ENCODE results near the gene PLA2G2C.
A peak's percentile ranks its signal among the peaks of the same experiment; 100 is the strongest.

The PLA2G2C gene

DNA sequence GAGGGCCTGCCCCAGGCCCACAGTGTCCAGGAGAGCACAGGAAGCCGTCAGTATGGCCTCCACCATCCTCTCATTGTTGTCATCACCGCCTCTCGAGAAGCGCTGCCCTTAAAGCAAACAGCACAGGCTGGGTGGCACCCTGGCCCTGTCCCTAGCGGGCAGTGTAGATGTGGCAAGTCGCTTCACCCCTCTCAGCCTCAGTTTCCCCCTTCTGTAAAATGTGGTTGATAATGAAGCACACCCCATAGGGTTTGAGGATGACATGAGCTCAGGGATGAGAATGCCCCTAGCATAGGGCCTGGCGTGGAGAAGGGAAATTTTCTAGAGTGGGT, 33.8 kb downstream of the PLA2G2C start:
- DNase-seq (ENCODE audit: low read depth) = no peak

DNA sequence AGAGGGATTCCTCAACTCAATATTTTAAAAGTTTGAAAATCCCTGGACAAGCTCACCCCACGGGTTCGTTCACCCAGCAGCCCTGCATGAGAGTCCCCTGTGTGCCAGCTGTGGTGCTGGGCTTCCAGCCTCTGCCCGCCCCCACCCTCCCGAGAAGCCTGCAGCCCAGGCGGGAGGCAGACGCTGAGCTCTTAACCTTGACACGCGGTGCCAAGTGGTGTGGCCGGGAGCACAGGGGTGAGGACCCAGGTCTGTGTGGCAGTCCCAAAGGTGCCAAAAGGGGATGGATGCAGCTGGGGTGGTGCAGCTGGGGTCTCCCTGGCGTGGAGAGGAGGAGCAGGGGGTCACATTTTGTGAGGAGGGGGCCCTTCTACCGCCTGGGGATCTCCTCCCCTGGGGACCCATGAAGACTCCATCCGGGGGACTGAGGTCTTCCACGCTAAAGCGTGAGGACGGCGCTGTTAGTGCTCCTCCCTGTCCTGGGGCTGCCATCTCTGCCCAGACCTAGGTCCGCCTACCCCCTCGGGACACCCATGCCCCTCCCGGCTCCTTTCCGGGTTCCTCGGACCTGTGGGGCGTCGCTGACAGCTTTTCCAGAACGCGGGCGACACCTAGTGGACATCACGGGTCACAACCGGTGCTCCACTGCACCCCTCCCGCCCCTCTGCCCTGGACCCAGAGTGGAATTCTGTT, 34.3 kb downstream of the PLA2G2C start:
- peak; percentile 57 for DNase-seq (ENCODE audit: low read depth)

DNA sequence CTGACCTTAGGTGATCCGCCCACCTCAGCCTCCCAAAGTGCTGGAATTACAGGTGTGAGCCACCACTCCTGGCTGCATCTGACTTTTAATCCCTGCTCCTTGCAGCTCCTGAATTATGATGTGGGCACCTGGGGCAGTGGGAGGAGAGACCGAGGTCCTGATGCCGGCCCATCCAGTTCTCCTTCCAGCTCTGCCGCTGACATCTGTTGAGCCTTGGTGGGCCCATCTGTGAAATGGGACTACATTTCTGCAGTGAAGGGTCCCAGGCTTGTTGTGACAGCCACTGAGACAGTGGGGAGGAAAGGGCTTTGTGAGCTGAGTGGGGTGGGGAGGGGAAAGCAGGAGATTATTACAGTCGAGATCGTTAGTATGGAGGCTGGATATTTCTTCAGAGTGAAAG, 35.3 kb downstream of the PLA2G2C start:
- no peak for DNase-seq (ENCODE audit: low read depth)

DNA sequence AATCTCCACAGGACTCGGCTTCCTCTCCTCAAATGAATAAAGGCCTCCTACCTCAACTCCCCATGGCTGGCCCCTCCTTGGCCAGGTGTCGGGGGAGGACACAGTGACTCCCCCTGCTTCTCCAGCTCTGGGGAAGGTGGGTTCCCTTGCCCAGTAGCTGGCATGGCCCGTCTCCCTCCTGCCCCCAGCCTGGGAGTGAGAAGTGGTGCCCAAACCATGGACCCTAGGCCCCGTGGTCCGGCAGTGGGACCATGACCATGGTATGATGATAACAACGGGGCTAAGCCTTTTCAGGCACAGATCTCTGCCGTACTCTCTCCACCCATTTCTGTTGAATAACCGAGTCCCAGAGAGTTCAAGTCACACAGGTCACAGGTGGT, 36.0 kb downstream of the PLA2G2C start:
- no peak for DNase-seq (ENCODE audit: low read depth)

DNA sequence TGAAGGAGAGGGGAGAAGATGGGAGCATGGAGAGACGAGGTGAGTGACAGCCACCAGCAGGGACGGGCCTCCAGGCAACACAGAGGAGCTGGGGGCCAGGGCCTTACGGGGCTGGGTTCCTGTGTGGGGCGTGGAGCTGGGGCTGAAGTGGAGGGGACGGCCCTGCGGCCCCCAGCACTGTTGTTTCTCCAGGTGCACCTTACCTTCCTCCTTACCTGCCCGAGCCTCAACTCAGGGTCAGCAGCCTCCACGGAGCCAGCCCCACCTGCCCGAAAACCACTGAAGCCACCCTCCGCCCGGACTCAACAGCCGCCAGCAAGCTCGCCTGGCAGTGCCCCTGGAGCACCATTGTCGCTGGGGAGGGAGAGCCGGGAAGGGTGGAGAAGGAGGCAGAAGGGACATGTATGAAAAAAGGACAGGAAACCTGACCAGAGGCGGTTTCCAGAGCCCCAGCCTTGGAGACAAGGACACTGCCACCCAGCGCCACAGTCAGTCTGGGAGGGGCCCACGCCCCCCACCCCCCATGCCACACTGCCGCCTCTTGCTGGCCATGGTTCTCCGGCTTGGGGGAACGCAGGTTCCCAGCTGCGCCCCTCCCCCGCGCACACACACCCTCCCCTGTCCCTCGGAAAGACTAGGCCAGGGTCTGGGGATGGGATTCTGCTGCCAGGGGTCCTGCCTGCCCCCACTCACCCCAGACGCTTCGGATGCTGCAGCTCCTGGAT, 36.6 kb downstream of the PLA2G2C start:
- no peak for DNase-seq (ENCODE audit: low read depth)

DNA sequence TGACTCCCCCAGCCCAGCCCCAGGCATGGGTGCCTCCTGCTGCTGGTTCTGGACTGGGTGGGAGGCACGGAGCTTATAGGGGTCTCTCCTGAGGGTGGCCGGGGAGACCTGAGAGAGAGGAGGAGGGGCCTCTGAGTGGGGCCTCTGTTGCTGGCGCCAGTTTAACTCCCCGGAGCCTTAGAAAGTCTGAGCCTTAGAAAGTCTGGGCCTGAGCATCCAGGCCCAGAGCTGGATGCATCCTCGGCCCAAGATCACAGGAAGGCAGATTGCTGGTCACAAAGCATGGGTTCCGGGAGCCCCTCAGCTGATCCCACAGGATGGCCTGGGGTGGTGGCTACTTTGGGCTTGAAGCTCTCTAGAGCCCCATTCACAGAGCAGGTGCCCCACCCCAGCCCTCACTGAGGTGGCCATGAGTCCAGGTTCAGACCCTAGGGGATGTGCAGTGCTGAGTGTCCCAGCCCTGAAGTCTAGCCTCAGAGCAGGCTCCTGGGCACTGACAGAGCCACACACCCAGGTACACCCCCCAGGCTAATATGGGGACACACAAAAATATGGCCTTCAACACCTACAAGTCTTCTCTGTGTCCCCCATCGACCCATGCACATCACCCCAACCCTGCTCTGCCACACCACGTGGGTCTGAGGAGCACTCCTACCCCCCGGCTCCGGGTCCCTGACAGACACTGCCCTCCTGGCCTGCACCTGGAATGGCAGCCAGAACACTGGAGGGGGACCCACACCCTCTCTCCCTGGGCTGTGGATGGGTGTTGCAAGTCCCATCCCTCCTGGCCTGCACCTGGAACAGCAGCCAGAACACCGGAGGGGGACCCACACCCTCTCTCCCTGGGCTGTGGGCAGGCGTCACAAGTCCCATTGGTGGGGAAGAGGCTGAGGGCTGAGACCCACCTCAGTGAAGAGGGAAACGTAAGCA, 37.5 kb downstream of the PLA2G2C start:
- DNase-seq (ENCODE audit: low read depth) = no peak

DNA sequence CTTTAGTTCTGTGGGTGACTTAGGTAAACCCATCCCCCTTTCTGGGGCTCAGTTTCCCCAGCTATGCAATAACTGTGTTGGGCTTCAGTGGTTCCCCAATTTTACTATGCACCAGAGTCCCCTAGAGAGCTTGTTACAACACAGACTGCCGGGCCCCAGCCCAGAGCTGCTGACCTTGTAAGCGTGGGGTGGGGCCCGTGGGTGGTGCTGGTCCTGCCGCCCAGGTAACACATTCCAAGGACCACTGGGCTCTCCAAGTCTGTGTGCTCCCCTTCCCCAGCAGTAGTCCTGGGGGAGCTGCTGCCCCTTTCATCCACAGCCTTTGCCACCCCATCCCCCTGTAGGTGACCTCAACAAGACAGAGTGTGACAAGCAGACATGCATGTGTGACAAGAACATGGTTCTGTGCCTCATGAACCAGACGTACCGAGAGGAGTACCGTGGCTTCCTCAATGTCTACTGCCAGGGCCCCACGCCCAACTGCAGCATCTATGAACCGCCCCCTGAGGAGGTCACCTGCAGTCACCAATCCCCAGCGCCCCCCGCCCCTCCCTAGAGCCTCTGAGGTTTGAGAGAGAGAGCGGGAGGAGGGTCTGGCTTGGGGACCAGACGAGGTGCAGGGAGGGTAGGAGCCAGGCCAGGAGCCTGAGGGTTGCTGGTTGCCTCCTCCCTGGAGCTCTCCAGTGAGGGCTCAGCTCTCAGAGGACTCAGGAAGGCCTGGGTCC, 38.3 kb downstream of the PLA2G2C start:
- DNase-seq (ENCODE audit: low read depth) = no peak

DNA sequence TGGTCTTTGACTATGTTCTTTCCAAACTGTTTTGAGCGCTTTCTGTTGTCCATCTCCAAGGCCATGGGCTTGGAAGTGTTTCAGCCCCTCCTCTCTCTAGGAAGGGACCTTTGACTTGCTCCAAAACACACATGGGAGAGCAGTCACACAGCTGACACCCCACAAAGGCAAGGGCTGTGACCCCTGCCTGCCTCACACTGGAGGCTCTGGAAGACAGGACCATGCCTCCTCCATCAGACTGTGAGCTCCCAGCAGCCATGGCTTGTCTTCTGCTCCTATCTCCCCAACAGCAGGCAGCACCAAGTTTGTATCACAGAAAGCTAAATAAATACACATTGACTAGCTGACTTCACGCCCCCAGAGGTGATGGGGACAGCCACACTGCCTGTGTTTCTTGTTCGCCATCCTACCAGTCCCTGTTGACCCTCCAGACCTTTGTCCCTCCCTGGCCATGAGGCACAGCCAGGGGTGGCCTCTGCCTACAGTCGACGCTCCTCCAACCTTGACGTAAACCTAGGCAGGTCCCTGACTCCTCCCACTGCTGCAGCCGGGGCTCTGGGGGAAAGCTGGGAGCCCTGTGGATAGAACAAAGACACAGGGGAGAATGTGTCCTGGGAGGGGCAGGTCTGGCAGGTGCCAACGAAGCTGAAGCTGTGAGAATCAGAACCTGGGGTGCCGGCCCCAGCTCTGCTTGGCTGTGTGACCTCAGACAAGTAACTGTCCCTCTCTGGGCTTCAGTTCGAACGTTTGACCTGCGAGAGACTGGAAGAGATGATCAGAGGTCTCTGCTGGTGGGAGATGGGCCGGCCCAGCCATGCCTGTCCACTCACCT, 42.4 kb downstream of the PLA2G2C start:
- DNase-seq (ENCODE audit: low read depth) = no peak

DNA sequence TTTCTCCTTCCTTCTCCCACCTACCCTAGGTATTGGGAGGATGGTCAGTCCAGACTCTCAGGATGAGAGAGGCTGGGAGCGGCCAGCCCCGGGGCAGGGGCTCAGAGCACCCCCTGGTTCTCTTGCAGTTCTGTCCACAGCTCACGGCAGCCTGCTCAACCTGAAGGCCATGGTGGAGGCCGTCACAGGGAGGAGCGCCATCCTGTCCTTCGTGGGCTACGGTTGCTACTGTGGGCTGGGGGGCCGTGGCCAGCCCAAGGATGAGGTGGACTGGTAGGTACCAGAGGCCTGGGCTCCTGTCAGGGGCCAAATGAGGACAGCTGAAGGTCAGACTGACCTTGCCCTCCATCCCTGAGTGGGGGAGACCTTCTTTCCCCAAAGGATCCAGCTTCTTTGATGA, 43.0 kb downstream of the PLA2G2C start:
- no peak for DNase-seq (ENCODE audit: low read depth)

DNA sequence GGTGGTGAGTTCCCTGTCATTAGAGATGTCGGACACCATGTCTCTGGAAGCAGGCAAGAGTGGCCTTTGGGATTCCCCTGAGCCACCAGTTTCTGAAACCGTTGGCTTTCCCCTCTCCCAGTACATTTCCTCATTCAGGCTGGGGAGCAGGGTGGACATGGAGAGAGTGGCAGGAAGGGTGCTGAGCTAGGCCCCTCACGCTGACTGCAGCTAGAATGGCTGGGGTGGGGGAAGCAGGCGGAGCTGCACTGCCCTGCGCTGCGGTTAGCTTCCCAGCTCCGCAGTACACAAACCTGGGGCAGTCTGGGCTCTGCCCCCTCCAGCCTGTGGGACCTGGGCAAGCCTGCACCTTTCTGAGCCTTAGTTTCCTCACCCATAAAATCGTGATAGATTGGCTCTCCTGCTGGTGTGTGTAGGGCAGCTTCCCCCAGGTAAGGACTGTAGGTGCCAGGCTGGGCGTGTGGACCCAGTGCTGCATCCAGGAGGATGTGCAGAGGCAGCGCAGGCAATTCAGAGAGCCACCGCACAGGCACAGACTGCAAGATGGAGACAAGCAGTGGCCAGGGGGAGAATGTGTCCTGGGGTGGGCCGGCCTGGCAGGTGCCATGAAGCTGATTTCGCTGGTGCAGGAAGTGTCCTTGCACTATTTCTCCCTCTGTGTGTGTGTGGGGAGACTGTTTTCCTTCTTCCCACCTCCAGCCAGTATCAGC, 44.2 kb downstream of the PLA2G2C start:
- no peak for DNase-seq (ENCODE audit: low read depth)

DNA sequence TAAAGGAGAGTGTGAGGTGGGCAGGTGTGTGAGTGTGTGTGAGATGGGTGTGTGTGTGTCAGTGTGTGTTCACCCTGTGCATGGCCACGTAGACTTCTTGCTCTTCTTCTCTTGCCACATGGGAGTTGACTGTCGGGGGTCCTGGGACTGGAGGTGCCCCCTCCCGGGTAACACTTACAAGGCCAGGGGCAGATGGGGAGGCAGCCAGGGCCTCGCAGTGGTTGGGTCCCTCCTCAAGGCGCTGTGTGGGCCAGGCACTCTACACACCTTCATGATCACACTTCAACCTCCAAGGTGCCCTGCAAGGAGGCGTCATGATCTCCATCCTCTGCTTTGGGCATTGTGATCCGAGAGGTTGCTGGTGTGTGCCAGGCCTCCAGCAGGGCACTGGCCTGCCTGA, 44.9 kb downstream of the PLA2G2C start:
- DNase-seq (ENCODE audit: low read depth) = no peak

DNA sequence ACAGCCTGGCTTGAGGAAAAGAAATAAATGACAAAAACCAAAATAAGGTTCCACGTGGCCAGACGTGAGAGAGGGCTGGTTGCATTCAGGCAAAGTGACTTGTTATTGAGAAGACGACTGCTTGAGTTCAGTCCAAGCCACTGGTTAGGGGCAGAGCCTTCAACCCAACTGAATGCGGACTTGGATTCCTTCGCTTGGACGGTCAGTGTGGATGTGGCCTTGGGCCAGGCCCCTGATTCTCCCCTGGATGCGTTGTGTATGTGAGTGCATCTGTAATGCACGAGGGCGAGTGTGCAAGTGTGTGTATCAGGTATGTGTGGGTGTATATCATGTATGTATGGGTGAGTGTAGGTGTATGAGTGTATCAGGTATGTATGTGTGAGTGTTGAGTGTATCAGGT, 45.3 kb downstream of the PLA2G2C start:
- no peak for DNase-seq (ENCODE audit: low read depth)

DNA sequence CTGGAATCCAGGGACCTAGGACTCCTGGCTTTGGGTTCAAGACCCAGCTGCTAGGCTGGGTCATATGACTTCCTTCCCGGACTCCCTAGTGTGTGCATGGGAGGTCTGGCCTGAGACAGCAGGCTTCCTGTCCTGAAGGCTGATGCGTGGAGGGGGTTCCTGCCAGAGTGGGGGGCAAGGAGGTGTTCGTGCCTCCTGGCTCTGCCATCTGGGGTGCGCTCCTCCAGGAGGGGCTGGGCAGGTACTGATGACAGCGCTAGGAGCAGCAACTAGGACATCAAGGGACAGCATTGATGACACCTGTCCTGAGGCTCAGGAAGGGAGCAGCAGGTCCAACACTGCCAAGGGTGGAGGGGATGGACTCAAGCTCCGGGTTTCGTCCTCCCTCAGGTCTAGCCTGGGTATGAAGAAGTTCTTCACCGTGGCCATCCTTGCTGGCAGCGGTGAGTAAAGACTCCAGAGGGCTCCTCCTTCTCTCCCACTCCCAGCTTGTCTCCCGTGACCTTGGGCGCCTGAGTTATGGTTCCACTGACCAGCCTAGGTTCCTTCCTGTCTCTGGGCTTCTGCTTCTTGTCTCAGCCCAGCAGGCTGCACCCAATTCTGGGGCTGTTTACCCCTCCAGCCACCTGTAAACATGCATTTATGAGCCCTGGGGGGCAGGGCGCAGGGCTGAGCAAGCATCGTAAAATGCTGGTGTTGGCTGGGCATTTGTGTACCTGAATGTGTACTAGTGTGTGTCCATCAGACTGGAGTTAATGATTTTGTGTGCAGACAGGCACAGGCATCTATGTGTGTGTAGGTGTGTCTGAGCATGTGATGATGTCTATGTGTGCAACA, 46.3 kb downstream of the PLA2G2C start:
- DNase-seq (ENCODE audit: low read depth) = no peak

DNA sequence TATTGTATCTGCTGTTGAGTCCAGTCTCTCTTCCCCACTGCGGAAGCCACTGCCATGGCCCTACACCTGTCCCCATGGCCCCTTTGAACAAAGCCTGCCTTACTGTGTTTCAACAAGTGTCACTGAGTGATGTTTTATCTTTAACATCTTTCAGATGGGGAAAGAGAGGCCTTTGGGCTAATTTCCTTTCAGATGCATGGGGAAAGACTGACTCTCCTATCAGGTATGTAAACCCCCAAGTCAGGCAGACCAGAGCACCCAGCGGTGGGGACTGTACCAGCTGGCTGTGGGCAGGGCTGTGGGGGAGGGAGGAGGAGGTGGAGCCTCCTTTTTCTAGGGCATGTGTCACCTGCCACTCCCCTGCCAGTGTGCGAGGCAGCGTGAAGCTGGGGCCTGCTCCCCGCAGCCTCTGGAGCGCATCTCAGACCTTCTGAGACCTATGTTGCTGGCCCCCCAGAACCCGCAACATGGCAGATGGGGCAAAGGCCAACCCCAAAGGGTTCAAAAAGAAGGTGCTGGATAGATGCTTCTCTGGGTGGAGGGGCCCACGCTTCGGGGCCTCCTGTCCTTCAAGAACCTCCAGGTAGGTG, 47.3 kb downstream of the PLA2G2C start, which contains the start of gene PLA2G2F:
PLA2G2F (plus strand) TSS at position 363 of the 590 bp plus-strand sequence; CDS start at position 468, 105 bp downstream.
- no peak for DNase-seq (ENCODE audit: low read depth)

DNA sequence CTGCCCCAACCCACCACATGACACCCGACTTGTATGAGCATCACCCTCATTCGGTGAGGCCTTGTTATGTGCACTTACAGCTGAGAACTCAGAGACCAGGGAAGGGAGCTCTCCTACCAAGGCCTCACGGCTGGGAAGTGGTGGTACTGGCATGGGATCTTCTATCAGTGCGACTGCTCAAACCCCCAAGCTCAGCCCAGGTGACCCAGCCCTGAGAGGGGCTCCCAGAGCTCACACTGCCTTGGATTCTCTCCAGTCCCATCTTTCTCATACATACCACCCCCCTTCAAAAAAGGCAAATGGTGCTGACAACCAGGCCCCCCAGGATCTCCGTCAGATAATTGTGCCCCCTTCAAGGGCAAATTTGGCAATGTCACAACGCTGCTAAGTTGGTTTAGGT, 48.0 kb downstream of the PLA2G2C start:
- DNase-seq (ENCODE audit: low read depth) = no peak

DNA sequence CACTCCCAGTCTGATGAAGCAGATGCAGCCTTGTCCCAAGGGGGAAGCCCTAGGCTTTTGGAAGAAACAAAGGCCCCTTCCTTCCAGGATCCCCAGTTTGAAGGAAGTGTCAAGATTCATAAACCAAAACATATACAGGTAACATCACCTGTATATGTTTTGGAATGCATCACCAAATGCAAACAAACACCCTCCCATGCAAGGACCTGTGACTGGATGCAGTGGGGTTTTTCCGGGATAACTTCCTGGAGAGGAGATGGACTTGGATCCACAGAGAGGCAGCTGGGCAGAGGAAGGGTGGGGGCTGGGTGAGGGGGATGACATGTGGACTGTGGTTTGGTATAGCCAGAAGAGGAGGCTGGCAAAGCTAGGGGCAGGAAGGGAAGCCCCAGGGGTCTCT, 48.7 kb downstream of the PLA2G2C start:
- DNase-seq (ENCODE audit: low read depth) = no peak

DNA sequence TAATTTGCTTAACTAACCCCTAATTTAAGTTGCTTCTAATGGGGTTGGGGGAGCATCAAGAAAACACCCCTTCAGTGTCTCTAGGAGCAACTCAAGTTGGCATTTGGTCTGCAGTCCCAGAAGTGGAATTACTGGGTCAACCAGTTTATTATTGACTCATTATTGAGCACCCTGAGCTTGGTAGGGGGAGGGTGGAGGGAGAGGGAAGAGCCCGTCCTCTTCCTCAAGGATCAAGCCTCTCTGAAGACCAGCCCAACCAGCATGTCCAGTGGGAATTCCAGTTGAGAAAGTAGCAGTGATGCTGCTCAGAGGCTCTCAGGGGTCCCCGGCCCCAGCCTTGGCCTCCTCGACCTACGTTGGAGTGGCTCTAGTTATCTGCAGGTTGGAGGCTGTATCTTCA, 49.3 kb downstream of the PLA2G2C start:
- DNase-seq (ENCODE audit: low read depth) = no peak

DNA sequence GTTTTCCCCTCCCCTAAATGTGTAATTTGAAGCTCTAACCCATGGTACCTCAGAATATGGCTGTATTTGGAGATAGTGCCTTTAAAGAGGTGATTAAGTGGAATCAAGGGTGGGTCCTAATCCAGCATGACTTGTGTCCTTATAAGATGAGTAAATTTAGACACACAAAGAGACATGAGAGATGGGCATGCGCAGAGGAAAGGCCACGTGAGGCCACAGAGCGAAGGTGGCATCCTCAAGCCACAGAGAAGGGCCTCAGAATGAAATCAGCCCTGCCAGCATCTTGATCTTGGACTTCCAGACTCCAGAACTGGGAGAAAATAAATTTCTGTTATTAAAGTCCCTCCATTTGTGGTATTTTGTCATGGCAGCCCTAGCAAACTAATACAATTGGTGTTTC, 50.1 kb downstream of the PLA2G2C start:
- DNase-seq (ENCODE audit: low read depth) = no peak

DNA sequence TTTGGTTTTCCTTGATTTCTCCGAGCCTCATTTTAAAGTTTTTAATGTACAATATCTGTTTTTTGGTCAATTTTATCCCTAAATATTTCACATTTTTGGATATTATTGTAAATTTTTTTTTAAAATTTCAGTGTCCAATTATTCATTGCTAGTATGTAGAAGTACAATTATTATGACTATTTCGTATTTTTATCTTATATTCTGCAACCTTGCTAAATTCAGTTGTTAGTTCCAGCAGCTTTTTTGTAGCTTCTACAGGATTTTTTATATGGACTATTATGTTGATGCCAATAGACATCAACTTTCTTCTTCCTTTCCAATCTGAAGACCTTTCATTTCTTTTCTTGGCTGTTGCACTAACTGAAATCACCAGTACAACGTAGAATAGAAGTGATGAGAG, 51.3 kb downstream of the PLA2G2C start:
- DNase-seq (ENCODE audit: low read depth) = no peak
